ENCODE results near the gene PALD1. TPM values are rescaled to one million over a fixed set of nuclear protein-coding genes. Genes with fewer than 3 reads are reported as not detected.

The PALD1 gene
- total RNA-seq, 1 experiment from 2014 or later: 33.1 TPM

DNA sequence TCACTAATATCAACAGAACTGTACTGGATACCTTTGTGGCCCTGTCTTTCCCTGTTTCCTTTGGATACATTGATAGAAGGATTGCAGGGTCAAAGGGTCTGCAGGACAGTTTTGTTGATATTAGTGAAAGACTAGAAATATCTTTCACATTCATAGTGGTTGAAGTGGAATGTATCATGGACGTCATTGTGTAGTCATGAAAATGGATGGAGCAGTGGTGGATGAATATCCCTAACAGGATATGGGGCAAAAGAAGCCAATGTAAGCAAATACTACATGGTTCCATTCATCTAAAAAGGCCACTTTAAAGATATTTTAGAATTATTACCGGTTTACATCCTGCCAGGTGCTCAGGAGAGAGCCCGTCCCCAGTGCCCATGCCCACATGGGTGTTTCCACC lies 23.8 kb downstream of the PALD1 start (continued):
- no peak for TF ChIP-seq POLR2AphosphoS5 (IDR thresholded peaks at IDR 0.05; ENCODE audit: low read depth, low read length)
- TF ChIP-seq FOSL1 (IDR thresholded peaks at IDR 0.05; ENCODE audit: low read depth): no peak
- TF ChIP-seq MAX (IDR thresholded peaks at IDR 0.05): no peak
- no peak for TF ChIP-seq ZNF274 (IDR thresholded peaks at IDR 0.05; ENCODE audit: low read depth, low read length)
- no peak for TF ChIP-seq EZH2phosphoT487 (IDR thresholded peaks at IDR 0.05; ENCODE audit: borderline replicate concordance)
- no peak for TF ChIP-seq ATF3 (IDR thresholded peaks at IDR 0.05)

DNA sequence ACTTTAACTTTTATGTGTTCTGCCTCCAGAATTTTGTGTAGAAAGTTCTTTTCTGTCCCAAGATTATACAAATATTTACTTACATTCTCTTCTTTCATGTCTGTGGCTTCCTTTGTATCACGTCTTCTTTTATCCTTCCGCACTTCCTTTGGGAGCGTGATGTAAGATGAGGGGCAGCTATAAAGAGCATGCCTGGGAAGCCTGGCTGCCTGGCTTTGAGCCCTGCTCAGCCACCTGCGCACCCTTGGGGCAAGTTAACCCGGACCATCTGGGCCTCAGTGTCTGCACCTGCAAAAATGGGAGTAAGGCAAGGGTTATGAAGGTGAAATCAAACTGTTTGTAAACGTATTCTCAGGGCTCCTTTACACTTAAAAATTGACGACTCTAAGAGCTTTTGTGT lies 25.2 kb downstream of the PALD1 start:
- Histone ChIP-seq H2AFZ (ENCODE audit: low read depth, low read length, poor library complexity, severe bottlenecking) (no peak overlapping the region), H3K9ac (ENCODE audit: low read length) (no peak overlapping the region), H3K4me1 (ENCODE audit: control insufficient read depth in 1 of 2, insufficient read depth in 2 of 2, low read length in 2 of 2) (no peaks in the 10 kb centered on the region; a peak in 1 of 4 replicates), H4K20me1 (ENCODE audit: insufficient read depth) (no peaks in the 10 kb centered on the region), H3K27me3 (ENCODE audit: insufficient read depth, low read length) (no peaks in the 10 kb centered on the region), H3K27ac (ENCODE audit: low read depth, low read length) (no peak overlapping the region), H3K9me2 (ENCODE audit: insufficient read depth) (no peaks in the 10 kb centered on the region), H3K9me3 (ENCODE audit: control insufficient read depth in 1 of 2, insufficient read depth in 1 of 2, low read depth in 1 of 2, low read length in 2 of 2) (no peaks in the 10 kb centered on the region), H3K79me2 (ENCODE audit: insufficient read depth, low read length) (peaks cover 81% of the 10 kb centered on the region), H3K4me2 (ENCODE audit: low read length) (no peak overlapping the region), H3K36me3 (ENCODE audit: control insufficient read depth in 1 of 2, insufficient read depth in 2 of 2, low read length in 2 of 2) (no peaks in the 10 kb centered on the region; a peak in 1 of 4 replicates), H3K4me3 (replicated peaks in 1 of 2; ENCODE audit: low read depth in 1 of 2, low read length in 2 of 2) (no peak overlapping the region)
- no TSS peak for BruUV-seq (replicated peaks)
- intact Hi-C loops (cut with micrococcal nuclease): no loop called here
- no peak for DNase-seq (ENCODE audit: low read depth, low spot score)
- TF ChIP-seq SRF (IDR thresholded peaks at IDR 0.05; ENCODE audit: low read depth) (no peak), CBX3 (IDR thresholded peaks at IDR 0.05; ENCODE audit: low read depth) (no peak), YY1 (IDR thresholded peaks at IDR 0.05; ENCODE audit: extremely low read depth, insufficient replicate concordance, low read depth, low read length) (no peak), ELF1 (IDR thresholded peaks at IDR 0.05; ENCODE audit: borderline replicate concordance, low read depth) (no peak), MAX (IDR thresholded peaks at IDR 0.05) (no peak)
- TF ChIP-seq, protein P1, sequence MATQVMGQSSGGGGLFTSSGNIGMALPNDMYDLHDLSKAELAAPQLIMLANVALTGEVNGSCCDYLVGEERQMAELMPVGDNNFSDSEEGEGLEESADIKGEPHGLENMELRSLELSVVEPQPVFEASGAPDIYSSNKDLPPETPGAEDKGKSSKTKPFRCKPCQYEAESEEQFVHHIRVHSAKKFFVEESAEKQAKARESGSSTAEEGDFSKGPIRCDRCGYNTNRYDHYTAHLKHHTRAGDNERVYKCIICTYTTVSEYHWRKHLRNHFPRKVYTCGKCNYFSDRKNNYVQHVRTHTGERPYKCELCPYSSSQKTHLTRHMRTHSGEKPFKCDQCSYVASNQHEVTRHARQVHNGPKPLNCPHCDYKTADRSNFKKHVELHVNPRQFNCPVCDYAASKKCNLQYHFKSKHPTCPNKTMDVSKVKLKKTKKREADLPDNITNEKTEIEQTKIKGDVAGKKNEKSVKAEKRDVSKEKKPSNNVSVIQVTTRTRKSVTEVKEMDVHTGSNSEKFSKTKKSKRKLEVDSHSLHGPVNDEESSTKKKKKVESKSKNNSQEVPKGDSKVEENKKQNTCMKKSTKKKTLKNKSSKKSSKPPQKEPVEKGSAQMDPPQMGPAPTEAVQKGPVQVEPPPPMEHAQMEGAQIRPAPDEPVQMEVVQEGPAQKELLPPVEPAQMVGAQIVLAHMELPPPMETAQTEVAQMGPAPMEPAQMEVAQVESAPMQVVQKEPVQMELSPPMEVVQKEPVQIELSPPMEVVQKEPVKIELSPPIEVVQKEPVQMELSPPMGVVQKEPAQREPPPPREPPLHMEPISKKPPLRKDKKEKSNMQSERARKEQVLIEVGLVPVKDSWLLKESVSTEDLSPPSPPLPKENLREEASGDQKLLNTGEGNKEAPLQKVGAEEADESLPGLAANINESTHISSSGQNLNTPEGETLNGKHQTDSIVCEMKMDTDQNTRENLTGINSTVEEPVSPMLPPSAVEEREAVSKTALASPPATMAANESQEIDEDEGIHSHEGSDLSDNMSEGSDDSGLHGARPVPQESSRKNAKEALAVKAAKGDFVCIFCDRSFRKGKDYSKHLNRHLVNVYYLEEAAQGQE (IDR thresholded peaks at IDR 0.05; ENCODE audit: low read depth): no peak
- CTCF ChIA-PET: no interaction called here
- ATAC-seq: no peak
- POLR2A ChIA-PET: no interaction called here
- RAD21 ChIA-PET (ENCODE audit: low non-redundant PET in 1 of 2, low total read pairs in 2 of 2, uncharacterized antibody in 2 of 2, unreplicated experiment in 2 of 2): no interaction called here

Measured in HCT116 (cell line).